ENCODE results near the gene TMSB4X.

Gene TMSB4X

DNA sequence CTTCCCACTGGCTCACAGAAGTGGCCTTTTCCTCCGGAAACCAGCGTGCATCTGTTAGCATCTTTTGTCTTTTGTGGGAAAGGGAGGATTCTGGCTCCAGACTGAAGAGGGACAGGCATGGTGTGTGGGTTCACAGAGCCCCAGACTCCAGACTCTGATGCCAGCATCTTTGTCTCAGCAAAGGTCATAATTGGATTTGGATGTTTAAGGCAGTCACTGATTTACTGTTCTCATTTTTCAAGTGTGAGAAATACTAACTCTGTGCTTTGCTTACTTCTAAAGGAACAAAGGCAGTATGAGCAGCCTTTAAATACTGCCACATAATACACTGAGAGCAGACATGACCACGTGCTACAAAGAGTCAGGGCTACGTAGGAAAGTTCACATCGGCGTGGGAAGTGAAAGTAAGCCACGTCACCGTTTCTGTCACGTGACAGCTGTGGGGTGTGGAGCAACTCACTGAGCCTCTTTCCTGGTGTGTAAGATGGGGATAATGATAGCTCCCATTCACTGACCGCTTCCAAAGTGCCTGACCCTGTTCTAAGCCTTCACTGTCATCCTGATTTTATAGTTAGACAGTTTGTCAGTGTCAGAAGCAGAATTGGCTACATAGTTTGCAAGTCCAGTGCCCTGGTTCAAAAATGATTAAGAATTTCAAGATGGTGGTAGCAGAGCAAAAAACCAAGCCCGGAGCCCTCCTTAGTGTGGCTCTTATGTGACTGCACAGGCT lies 24.8 kb upstream of the TMSB4X start:
- TF ChIP-seq, protein P1, sequence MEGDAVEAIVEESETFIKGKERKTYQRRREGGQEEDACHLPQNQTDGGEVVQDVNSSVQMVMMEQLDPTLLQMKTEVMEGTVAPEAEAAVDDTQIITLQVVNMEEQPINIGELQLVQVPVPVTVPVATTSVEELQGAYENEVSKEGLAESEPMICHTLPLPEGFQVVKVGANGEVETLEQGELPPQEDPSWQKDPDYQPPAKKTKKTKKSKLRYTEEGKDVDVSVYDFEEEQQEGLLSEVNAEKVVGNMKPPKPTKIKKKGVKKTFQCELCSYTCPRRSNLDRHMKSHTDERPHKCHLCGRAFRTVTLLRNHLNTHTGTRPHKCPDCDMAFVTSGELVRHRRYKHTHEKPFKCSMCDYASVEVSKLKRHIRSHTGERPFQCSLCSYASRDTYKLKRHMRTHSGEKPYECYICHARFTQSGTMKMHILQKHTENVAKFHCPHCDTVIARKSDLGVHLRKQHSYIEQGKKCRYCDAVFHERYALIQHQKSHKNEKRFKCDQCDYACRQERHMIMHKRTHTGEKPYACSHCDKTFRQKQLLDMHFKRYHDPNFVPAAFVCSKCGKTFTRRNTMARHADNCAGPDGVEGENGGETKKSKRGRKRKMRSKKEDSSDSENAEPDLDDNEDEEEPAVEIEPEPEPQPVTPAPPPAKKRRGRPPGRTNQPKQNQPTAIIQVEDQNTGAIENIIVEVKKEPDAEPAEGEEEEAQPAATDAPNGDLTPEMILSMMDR (conservative IDR thresholded peaks at IDR 0.05; ENCODE audit: low read depth, low read length): no peak
- H3K4me3 ChIP-seq (ENCODE audit: low read depth, low read length): no peak overlapping the region
- DNase-seq (ENCODE audit: low read depth): peak; percentile 93

- peak; percentile 33 for DNase-seq (ENCODE audit: low read depth)
- no peak overlapping the region for H3K4me3 ChIP-seq (ENCODE audit: low read depth, low read length)
- TF ChIP-seq, protein P1 (conservative IDR thresholded peaks at IDR 0.05; ENCODE audit: low read depth, low read length): peak; percentile 45
Observed at GRCh38 chrX:12950851-12951594, 23.9 kb upstream of the TMSB4X start.

DNA sequence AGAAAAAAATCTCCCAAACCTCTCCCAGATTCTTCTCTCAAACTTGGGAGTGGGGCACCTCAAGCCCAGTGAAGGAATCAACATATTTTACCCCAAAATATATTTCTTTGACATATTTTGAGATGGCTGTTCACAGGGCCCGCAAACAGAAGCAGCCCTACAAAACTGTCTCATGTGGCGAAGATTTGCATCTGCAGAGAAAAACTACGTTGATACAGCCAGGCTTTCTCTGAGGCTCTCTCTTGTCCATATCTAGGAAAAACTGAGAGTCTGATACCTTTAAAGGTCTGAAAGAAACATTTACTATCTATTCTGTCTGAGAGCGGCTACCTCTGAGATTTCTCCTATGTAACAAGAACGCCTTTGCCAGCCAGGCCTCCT lies 23.3 kb upstream of the TMSB4X start:
- no peak for DNase-seq (ENCODE audit: low read depth)
- no peak overlapping the region for H3K4me3 ChIP-seq (ENCODE audit: low read depth, low read length)
- TF ChIP-seq, protein P1 (conservative IDR thresholded peaks at IDR 0.05; ENCODE audit: low read depth, low read length): no peak

DNA sequence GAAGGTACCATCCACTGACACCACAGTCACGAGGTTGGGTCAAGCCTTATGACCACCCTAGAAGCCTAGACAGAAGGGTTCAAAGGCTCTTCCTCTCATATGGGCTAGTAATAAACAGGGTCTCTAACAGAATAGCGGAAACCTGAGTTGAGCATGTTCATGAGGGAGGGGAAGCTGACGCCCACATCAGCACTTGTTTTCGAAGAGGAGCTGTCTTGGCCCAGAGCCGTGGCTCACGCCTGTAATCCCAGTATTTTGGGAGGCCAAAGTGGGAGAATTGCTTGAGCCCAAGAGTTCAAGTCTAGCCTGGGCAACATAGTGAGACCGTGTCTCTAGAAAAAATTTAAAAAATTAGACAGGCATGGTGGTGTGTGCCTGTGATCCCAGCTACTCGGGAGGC lies 21.5 kb upstream of the TMSB4X start:
- H3K4me3 ChIP-seq (ENCODE audit: low read depth, low read length): no peak overlapping the region
- TF ChIP-seq, protein P1 (conservative IDR thresholded peaks at IDR 0.05; ENCODE audit: low read depth, low read length): no peak
- no peak for DNase-seq (ENCODE audit: low read depth)

- TF ChIP-seq, protein P1 (conservative IDR thresholded peaks at IDR 0.05; ENCODE audit: low read depth, low read length): no peak
- H3K4me3 ChIP-seq (ENCODE audit: low read depth, low read length): no peak overlapping the region
- DNase-seq (ENCODE audit: low read depth): no peak
Observed at GRCh38 chrX:12954376-12954775, 20.5 kb upstream of the TMSB4X start.

GRCh38 chrX:12954981-12955380 lies 19.9 kb upstream of the TMSB4X start:
- no peak for DNase-seq (ENCODE audit: low read depth)
- H3K4me3 ChIP-seq (ENCODE audit: low read depth, low read length): no peak overlapping the region
- TF ChIP-seq, protein P1 (conservative IDR thresholded peaks at IDR 0.05; ENCODE audit: low read depth, low read length): no peak

Data from choroid plexus epithelial cell (primary cell).